GM23248 (cell line): ENCODE measurements around the gene CNTNAP5.

Source experiments
- EZH2 ChIP-seq: fragments of 200-600 bp; sonication (generic); IDR thresholded peaks from 2 replicates; pipeline ENCODE4 v1.6.1; 2018; ENCODE audit warnings: antibody characterized with exemption, mild to moderate bottlenecking; ENCODE audit not compliant: insufficient read depth, poor library complexity, severe bottlenecking
- EZH2phosphoT487 ChIP-seq: fragments of 200-600 bp; sonication (generic); IDR thresholded peaks from 2 replicates; pipeline ENCODE4 v1.6.1; 2018; ENCODE audit warnings: antibody characterized with exemption, moderate library complexity, mild to moderate bottlenecking, low read depth; ENCODE audit not compliant: insufficient read depth

DNA sequence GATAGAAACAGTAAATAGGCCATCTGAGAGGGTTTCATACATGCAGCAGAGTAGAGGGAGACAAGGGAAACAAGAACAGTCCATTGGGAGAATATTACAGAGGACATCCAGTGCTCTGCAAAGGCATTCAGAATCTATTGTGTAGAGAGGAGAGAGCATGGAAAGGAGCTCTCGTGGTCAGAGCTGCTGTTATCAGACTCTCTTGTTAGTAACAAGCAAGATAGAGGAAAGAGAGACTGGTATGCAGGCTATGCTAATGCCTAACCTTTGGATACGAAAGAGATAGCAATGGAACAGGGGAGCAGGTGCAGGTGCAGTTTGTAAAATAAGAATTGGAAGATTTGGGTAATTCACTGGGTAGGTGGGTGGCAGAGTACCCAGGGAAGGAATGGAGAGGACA lies 855.9 kb downstream of the CNTNAP5 start:
- TF ChIP-seq EZH2phosphoT487: no peak
- no peak for TF ChIP-seq EZH2
